HG03066 (cell line): ENCODE results near the gene ADGRB3.
"Not testable (repeated sequence)": the region's sequence is repeated elsewhere in the genome, so short reads cannot be mapped to it uniquely, and the experiment has no call there.

Experiments used
- ATAC-seq: cut with Tn5 transposase; IDR thresholded peaks from one replicate; pipeline ENCODE4 v1.9.1; 2021; ENCODE audit warnings: low read depth; ENCODE audit not compliant: unreplicated experiment

The ADGRB3 gene

DNA sequence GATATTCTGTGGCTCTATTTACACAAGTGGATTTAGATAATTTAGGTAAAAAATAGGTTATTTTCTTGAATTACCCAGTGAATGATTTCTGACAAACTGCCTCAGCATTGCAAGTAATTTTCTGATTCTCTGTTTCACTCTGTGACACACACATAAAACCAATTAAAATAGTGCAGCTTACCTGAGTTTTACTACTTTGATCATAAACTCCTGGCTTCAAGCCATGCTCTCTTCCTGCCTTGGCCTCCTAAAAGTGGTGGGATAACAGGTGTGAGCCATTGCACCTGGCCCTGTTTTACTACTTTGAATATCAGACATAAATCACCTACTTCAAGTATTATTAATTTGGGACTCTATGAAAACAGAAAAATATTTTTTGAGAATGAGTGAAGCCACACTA lies 462.9 kb downstream of the ADGRB3 start:
- ATAC-seq = no peak

DNA sequence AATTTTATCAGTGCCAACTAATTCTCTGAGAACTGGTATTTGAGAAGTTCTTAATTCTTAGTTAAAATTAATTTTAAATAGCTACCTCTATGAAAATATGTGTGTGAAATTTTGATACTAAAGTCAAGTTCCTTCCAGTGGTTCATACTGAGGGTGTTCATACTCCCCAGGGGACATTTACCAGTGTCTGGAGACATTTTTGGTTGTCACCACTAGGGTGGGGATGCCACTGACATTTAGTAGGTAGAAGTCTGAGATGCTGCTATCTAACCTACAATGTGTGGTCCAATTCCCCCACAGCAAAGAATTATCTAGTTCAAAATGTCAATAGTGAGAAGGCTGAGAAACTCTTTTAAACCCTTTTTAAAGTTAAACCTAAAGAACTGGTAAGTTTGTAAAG lies 463.8 kb downstream of the ADGRB3 start:
- no peak for ATAC-seq

DNA sequence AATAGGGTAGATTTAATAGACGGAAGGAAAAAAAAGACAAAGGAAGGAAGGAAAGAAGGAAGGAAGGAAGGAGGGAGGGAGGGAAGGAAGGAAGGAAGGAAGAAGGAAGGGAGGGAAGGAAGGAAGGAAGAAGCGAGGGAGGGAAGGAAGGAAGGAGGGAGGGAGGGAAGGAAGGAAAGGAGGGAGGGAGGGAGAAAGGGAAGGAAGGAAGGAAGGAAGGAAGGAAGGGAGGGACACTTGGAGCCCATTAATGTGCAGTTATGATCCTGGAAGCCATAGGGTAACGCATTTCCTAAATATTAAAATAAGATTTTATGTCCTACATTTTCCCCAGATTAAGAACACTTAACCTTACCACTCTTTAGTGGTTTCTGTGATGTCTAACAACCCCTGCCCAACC lies 465.7 kb downstream of the ADGRB3 start:
- no peak for ATAC-seq

DNA sequence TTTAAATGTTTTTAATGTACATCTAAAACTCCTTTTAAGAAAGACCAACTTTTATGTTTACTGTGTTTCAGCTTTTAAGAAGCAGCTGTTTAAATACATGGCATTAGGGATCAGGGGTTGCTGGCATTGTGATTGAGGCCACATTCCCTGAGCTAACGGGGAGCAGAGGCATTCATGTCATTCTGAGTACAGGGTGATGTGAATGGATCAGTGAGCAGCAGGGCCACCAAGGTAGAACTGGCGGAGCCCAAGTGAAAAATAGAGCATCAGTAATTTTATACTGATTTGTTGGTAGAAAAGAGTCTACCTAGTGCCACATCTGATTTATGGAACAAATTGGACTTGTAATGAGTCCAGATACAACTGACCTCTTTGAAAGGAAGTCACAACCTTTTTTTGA lies 467.3 kb downstream of the ADGRB3 start:
- ATAC-seq = no peak

DNA sequence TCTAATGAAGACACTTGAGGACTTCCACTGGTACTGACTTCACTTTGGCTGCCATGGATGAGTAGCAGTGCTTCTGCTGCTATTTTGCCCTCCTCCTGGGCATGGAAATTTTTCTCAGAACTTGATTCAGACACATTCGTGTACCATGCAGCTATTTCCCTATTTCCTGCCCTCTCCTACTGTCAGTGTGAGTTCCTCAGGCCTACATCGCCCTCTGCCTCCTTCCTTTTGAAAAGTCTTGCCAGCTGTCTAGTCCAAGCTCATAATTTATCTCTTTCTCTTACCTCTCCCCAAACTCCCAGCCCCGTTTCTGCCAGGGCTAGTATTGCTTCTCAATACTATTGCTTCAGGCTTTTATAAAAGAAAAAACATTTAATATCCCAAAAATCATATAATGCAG lies 470.2 kb downstream of the ADGRB3 start:
- ATAC-seq = no peak

DNA sequence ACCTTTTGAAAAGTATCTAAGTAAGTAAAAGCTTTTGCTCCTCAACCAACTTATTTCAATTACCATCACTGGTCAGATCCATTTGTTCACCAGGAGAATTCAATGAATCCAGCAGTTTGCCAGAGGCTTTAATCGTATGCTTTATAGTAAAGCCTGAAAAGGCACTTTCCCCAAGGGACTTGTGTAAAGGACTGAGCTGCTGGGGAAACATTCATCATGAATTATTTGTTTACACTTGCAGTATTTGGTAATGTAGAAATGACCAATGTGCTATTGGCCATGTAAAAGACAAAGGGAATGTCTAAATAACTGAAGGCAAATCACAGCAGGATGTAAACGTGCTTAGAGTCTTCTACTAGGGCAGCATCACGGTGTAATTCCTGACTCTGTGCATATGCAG lies 471.4 kb downstream of the ADGRB3 start:
- ATAC-seq = no peak

DNA sequence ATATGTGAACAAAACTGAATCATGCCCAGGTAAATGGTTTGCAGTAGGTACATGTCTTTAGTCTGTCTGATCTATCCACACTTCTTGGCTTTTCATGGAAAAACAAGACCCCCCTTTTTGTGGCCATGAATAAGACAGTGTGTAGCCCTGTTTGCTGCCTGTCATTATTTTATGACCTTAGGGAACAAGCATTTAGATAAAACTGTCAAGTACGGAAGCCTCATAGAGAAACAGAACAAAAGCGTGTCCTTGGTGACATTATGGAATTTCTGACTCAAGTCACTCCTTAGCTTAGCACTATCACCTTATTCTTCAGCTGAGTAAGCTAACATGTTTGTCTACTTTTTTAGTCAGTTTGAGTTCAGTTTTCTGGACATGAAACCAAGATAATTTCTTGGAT lies 476.2 kb downstream of the ADGRB3 start:
- no peak for ATAC-seq

DNA sequence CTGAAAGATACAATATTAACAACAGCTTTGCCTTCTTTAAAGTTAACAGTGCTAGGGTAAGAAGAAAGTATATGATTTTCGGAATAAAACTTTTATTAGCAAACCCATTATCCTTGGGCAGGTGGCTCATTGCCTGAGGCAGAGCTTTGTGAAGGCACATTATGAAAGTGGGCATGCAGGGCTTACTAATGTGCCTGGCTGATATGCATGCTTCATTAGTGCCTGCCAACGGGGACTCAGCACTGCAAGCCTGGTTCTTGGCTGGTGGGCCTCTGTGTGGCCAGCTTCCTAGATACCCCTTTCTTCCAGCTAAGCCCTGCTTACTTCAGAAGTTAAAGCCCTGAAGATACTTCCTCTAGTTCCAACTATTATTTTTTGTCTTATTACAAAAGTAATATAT lies 481.6 kb downstream of the ADGRB3 start:
- no peak for ATAC-seq

DNA sequence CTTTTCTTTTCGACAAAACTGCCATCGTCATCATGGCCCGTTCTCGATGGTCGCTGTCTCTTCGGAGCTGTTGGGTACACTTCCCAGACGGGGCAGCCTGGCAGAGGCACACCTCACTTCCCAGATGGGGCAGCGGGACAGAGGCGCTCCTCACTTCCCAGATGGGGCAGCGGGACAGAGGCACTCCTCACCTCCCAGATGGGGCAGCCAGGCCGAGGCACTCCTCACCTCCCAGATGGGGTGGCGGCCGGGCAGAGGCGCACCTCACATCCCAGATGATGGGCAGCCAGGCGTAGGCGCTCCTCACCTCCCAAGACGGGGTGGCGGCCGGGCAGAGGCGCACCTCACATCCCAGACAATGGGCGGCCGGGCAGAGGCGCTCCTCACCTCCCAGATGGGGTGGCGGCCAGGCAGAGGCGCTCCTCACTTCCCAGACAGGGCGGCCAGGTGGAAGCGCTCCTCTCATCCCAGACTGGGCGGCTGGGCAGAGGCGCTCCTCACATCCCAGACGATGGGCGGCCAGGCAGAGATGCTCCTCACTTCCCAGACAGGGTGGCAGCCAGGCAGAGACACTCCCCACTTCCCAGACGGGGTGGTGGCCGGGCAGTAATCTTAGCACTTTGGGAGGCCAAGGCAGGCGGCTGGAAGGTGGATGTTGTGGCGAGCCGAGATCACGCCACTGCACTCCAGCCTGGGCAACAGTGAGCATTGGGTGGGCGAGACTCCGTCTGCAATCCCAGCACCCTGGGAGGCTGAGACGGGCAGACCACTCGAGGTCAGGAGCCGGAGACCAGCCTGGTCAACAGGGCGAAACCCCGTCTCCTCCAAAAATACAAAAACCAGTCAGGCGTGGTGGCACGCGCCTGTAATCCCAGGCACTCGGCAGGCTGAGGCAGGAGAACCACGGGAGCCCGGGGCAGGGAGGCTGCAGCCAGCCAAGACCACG lies 486.7 kb downstream of the ADGRB3 start:
- not testable (repeated sequence) for ATAC-seq

DNA sequence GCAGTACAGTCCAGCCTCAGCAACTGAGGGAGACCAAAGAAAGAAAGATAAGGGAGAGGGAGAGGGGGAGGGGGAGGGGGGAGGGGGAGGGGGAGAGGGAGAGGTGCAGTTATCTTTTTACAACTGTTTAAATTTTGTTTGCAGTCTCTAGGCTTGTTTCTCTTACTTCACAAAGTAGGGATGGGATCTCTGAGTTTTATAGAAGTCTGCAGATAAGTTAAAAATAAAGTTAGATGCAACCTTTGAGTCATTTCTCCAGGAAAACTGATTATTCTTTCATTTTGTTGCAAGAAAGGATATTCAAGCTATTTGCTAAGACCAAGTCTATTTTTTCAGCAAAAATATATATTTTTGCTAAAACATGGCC lies 487.3 kb downstream of the ADGRB3 start:
- no peak for ATAC-seq

DNA sequence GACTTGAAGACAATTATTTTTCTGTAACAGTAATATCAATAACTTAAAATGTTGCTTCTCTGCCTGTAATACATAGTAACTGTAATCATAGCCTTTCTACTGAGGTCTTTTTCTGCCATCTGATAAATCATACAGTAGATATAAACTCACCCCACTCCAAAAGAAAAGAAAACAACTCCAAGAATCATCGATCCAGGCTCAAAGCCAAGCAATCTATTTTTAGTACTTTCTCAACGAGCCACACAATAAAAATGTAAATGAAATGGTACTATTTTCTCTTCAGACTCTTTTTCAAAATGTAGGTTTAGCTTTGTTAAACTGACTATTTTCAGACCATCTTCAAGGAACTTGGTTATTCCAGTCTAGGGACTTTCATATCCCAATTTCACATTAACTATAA lies 493.3 kb downstream of the ADGRB3 start:
- no peak for ATAC-seq

DNA sequence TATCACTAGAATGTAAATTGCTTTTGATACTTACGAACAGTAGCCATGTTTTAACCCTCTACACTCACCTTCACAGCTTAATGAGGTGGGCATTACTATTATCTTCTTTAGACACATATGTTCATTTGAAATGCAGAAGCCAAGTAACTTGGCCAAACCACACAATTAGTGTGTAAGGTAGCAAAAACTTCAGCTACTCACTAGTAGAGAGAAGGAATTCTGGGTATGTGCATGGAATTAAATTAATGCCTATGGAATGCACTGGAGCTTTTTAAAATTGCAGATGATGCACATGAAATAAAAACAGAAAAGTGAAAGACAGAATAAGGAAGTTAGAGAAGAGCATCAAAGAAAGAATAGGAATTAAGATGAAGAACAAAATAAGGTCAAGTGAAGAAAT lies 494.0 kb downstream of the ADGRB3 start:
- ATAC-seq = no peak

DNA sequence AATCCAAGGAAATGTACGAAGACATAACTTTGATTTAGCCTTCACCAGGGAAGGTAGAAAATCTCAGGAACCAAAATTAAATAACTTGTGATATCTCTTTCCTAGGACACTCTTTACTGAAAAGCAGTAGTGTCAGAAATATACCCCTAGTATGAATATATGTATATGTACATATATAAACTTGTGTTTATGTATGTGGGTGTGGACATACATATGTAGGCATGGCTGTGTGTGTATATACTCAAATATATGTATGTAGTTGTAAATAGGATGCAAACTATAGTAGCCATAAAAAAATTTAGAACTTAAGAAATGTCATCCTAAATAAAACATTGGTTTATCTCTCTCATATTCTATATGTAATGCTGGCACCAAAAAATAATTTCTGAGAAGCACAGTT lies 500.8 kb downstream of the ADGRB3 start:
- no peak for ATAC-seq

DNA sequence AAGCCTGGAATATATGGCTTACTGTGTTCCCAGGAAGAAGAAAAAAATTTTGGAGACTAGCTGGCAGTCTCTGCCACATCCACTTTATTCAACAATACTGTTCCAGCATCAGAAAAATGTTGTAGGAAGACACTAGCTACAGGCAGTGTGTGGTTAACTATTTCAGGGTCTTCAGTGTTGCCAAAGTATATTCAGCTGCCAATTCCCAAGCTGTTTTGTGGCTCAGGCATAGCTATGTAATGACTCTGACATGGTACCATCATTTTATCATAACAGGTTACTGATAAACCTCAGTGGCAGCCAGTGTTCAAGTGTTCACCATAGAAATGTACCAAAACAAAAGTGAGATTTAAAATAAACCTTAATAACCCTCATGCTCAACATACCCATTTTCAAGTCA lies 503.1 kb downstream of the ADGRB3 start:
- no peak for ATAC-seq

DNA sequence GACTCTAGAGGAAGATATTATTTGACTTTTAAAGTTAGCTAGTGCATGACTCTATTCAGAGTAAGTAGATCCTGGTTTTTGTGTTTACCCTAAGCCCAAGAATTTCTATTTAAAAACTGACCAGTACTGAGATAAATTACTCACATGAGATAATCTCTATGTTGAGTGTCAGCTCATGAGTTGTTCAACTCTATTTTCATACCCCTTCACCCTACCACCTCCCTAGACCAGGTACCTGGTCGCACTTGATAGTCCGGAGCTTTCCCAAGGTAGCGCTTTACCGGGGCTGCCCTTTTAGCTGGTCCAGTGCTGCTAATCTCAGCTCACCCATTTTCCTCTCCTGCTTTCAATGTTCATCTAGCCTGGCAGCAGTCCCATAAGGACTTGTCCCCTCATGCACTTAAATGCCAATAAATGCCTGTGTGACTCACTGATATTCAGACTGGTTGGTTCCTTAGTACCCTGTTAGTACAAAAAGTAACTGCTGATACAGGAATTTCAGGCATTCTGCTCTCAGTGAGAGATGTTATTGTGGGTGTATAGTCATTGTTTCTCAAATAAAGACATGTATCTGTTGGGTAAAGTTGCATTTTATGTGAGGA lies 503.9 kb downstream of the ADGRB3 start:
- no peak for ATAC-seq

DNA sequence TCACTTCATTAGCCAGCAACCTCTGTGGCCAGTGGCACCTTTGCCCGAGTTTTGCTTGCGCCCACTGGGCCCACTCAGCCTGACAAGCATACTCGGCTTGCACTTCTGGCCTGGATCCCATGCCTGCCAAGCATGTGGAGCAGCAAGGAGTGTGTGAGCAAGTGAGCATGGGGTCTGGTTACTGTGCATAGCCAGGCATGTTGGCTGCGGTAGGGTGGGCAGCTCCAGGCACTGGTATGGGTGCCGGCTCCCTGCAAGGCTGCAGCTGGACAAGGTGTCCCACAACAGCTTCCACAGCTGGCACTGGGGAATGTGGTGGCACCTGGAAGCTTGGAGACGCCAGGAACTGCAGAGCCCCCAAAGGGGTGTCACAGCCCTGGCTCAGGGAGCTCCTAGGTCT lies 510.0 kb downstream of the ADGRB3 start:
- ATAC-seq = no peak

DNA sequence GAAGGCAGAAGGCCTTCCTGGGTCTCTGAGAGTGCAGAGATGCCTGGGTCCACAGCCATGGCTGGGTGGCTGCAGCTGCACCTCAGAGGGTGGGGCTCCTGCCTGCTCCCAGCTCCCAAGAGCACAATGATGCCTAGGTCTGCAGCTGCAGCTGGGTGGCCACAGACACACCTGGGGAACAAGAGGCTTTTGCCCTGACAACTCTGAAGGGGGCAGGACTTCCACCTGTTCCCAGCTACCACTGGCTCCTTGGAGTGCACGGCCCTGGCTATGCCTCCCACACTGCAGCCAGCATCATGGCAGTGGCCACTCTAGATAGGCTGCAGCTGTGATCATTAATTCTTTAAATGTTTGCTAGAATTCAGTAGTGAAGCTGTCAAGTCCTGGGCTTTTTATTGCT lies 511.3 kb downstream of the ADGRB3 start:
- ATAC-seq = no peak

DNA sequence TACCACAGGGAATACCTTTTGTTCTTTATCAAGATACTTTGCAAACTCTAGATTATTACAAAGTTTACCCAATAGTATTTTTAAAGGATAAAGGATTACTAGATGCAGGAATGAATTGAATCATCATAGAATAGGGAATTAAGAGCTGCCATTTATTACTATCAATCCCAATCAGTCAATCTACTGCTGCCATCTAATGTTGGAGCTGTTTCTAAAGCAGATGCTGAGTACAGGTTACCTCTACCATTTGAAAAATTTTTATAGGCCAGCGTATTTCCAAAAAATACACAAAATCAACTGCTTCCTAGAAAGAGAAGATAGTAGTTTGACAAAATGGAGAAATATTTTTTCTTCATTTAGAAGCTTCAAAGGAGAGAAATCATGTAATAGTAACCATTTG lies 520.4 kb downstream of the ADGRB3 start:
- no peak for ATAC-seq

DNA sequence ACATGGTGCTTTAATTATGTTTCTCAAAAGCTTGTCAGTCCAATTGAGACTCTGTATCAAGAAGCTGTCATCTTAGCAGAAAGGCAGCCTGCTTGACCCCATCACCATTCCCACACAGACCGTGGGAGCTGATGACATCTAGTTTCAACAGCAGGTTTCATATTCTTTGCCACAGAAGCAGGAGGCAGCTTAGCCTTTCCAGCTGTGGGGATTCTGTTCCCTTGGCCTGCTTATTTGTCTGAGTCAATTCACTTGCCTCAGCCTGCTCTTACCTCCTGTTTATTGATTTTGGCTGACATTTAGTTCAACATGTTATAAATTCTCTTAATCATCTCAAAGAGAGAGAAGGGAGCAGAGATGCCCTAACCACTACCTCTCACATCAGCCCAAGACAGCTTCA lies 527.7 kb downstream of the ADGRB3 start:
- no peak for ATAC-seq

DNA sequence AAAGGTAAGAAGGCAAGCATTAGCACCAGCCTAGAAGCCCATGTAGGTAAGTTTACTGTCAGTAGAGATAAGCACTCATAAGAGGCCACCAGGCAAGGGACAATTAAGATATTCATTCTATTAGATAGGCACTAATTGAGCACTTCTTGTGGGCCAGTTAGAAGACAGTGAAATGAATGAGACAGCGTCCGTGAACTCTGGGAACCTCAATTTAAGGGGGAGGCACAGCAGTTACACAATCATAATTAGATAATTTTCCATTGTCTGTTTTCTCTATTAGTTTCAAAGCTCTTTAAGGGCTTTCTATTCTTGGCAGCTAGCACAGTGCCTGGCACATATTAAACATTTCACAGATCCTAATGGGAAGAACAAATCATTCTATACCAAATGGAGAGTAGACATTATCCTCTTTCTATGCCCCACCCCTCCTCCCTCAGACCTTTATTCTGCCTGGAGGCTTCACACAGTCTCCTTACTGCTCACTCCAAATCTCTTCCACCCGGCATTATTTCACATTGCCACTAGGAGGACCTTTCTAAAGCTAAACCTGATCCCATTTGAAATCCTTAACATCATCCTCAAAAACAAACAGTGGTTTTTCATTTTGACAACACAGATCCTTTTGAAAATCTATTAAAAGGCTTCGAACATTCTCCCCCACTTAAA lies 529.6 kb downstream of the ADGRB3 start:
- ATAC-seq = no peak

DNA sequence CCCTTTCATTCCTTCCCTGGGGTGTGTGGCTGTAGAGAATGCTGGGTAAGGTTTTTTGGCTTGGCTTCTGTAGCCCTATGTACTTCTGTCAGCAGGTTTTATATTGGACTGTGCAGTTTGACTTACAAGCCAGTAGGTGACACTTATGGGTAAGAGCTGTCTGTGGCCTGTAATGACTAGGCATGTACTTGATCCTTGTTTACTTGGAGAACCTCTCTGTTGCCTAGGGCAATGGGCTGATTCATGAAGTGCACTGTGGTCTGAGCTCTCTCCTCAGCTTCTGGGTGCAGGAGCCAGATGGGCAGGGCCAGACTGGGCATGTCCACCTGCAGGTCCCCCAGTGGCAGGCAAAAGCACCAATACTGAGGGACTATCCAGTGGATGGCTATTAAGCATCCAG lies 544.6 kb downstream of the ADGRB3 start:
- ATAC-seq = no peak
